Activated T-cell treated with anti-CD3 and anti-CD28 coated beads, Interleukin-2, amount 50 U/mL, for 24 hours (primary cell): ENCODE results near the gene SPATC1L.

Experiments
- DNase-seq: peaks from one replicate; pipeline ENCODE4 v3.0.0-alpha.2; 2020
- H3K27ac Mint-ChIP-seq: 2 replicates; pipeline ENCODE4 v1.8.0; 2020; ENCODE audit warnings: mild to moderate bottlenecking, mixed read lengths
- H3K27me3 Mint-ChIP-seq: 2 replicates; pipeline ENCODE4 v1.8.0; 2020; ENCODE audit warnings: mixed read lengths
- H3K36me3 Mint-ChIP-seq: 2 replicates; pipeline ENCODE4 v1.8.0; 2020; ENCODE audit warnings: low read depth, mixed read lengths
- H3K4me1 Mint-ChIP-seq: 2 replicates; pipeline ENCODE4 v1.8.0; 2020; ENCODE audit warnings: low read depth, mixed read lengths
- H3K4me3 Mint-ChIP-seq: 2 replicates; pipeline ENCODE4 v1.8.0; 2020; ENCODE audit warnings: mild to moderate bottlenecking, moderate library complexity, mixed read lengths
- H3K9me3 Mint-ChIP-seq: 2 replicates; pipeline ENCODE4 v1.8.0; 2020; ENCODE audit warnings: mixed read lengths

SPATC1L gene

GRCh38 chr21:46195595-46196195, 11.4 kb upstream of the SPATC1L start:
- Mint-ChIP-seq H3K9me3 (no peaks in the 10 kb centered on the region), H3K27ac (no peak overlapping the region), H3K27me3 (no peaks in the 10 kb centered on the region), H3K4me3 (no peak overlapping the region), H3K4me1 (no peaks in the 10 kb centered on the region), H3K36me3 (peaks cover 80% of the 10 kb centered on the region)
- peak; percentile 3 for DNase-seq

- DNase-seq = peak; percentile 9
- Mint-ChIP-seq H3K4me1 (no peaks in the 10 kb centered on the region), H3K27me3 (no peaks in the 10 kb centered on the region), H3K27ac (no peak overlapping the region), H3K36me3 (peaks cover 69% of the 10 kb centered on the region), H3K4me3 (no peak overlapping the region), H3K9me3 (no peaks in the 10 kb centered on the region)
Observed at GRCh38 chr21:46194374-46195334, 10.4 kb upstream of the SPATC1L start.

GRCh38 chr21:46193829-46194373, 9.6 kb upstream of the SPATC1L start:
- H3K27ac Mint-ChIP-seq = no peak overlapping the region
- H3K36me3 Mint-ChIP-seq = peaks cover 62% of the 10 kb centered on the region
- H3K4me1 Mint-ChIP-seq = no peaks in the 10 kb centered on the region
- H3K9me3 Mint-ChIP-seq = no peaks in the 10 kb centered on the region
- H3K4me3 Mint-ChIP-seq = no peak overlapping the region
- DNase-seq = peak; percentile 13
- H3K27me3 Mint-ChIP-seq = no peaks in the 10 kb centered on the region

GRCh38 chr21:46191686-46192575, 7.7 kb upstream of the SPATC1L start:
- peak; percentile 15 for DNase-seq
- H3K4me3 Mint-ChIP-seq = no peak overlapping the region
- peaks cover 49% of the 10 kb centered on the region for H3K36me3 Mint-ChIP-seq
- no peaks in the 10 kb centered on the region for H3K9me3 Mint-ChIP-seq
- H3K27ac Mint-ChIP-seq = no peak overlapping the region
- peaks cover 2% of the 10 kb centered on the region for H3K4me1 Mint-ChIP-seq
- H3K27me3 Mint-ChIP-seq = no peaks in the 10 kb centered on the region

- H3K9me3 Mint-ChIP-seq = no peaks in the 10 kb centered on the region
- H3K36me3 Mint-ChIP-seq = peaks cover 42% of the 10 kb centered on the region
- peaks cover 2% of the 10 kb centered on the region for H3K4me1 Mint-ChIP-seq
- H3K27me3 Mint-ChIP-seq = no peaks in the 10 kb centered on the region
- no peak overlapping the region for H3K27ac Mint-ChIP-seq
- no peak for DNase-seq
- H3K4me3 Mint-ChIP-seq = no peak overlapping the region
Observed at GRCh38 chr21:46191257-46191685, 7.0 kb upstream of the SPATC1L start.

GRCh38 chr21:46190491-46191131, 6.4 kb upstream of the SPATC1L start:
- no peaks in the 10 kb centered on the region for H3K9me3 Mint-ChIP-seq
- peaks cover 37% of the 10 kb centered on the region for H3K36me3 Mint-ChIP-seq
- H3K27ac Mint-ChIP-seq = no peak overlapping the region
- H3K4me3 Mint-ChIP-seq = no peak overlapping the region
- peaks cover 3% of the 10 kb centered on the region for H3K4me1 Mint-ChIP-seq
- H3K27me3 Mint-ChIP-seq = no peaks in the 10 kb centered on the region
- DNase-seq = no peak

GRCh38 chr21:46189959-46190490, 5.8 kb upstream of the SPATC1L start:
- Mint-ChIP-seq H3K27me3 (no peaks in the 10 kb centered on the region), H3K27ac (no peak overlapping the region), H3K36me3 (peaks cover 31% of the 10 kb centered on the region), H3K4me3 (no peak overlapping the region), H3K4me1 (peaks cover 6% of the 10 kb centered on the region), H3K9me3 (no peaks in the 10 kb centered on the region)
- no peak for DNase-seq

- no peak overlapping the region for H3K27ac Mint-ChIP-seq
Observed at GRCh38 chr21:46189213-46189958, 5.1 kb upstream of the SPATC1L start.

GRCh38 chr21:46188226-46189212, 4.3 kb upstream of the SPATC1L start:
- H3K4me1 Mint-ChIP-seq = peaks cover 11% of the 10 kb centered on the region
- H3K36me3 Mint-ChIP-seq = peaks cover 19% of the 10 kb centered on the region
- no peaks in the 10 kb centered on the region for H3K9me3 Mint-ChIP-seq
- H3K27ac Mint-ChIP-seq = no peak overlapping the region
- DNase-seq = no peak
- H3K4me3 Mint-ChIP-seq = no peak overlapping the region
- no peaks in the 10 kb centered on the region for H3K27me3 Mint-ChIP-seq

More at GRCh38 chr21:46189213-46189958, 5.1 kb upstream of the SPATC1L start:
- DNase-seq = no peak
- Mint-ChIP-seq H3K4me3 (no peak overlapping the region), H3K36me3 (peaks cover 25% of the 10 kb centered on the region), H3K9me3 (no peaks in the 10 kb centered on the region), H3K4me1 (peaks cover 11% of the 10 kb centered on the region), H3K27me3 (no peaks in the 10 kb centered on the region)

GRCh38 chr21:46187814-46188213, 3.6 kb upstream of the SPATC1L start:
- Mint-ChIP-seq H3K36me3 (peaks cover 16% of the 10 kb centered on the region), H3K4me1 (peaks cover 13% of the 10 kb centered on the region)
- no peak for DNase-seq

GRCh38 chr21:46187261-46187660, 3.0 kb upstream of the SPATC1L start:
- Mint-ChIP-seq H3K4me1 (peaks cover 13% of the 10 kb centered on the region), H3K4me3 (no peak overlapping the region), H3K27ac (no peak overlapping the region), H3K27me3 (no peaks in the 10 kb centered on the region), H3K36me3 (peaks cover 16% of the 10 kb centered on the region), H3K9me3 (no peaks in the 10 kb centered on the region)
- no peak for DNase-seq

More at GRCh38 chr21:46187814-46188213, 3.6 kb upstream of the SPATC1L start:
- Mint-ChIP-seq H3K9me3 (no peaks in the 10 kb centered on the region), H3K27ac (no peak overlapping the region), H3K27me3 (no peaks in the 10 kb centered on the region), H3K4me3 (no peak overlapping the region)

GRCh38 chr21:46185716-46186115, 1.5 kb upstream of the SPATC1L start:
- Mint-ChIP-seq H3K36me3 (peaks cover 8% of the 10 kb centered on the region), H3K4me3 (peak overlapping the region; percentile 81), H3K4me1 (peaks cover 13% of the 10 kb centered on the region), H3K27ac (no peak overlapping the region), H3K27me3 (no peaks in the 10 kb centered on the region), H3K9me3 (no peaks in the 10 kb centered on the region)
- DNase-seq = no peak
